DOHH2 (cell line): Measurements from ENCODE around the gene SULT1B1.
"Not testable (repeated sequence)": the region's sequence is repeated elsewhere in the genome, so short reads cannot be mapped to it uniquely, and the experiment has no call there.

Experiments used
- H3F3A ChIP-seq: fragments of 200-600 bp; sonication (generic), shearing (Covaris generic); 2 replicates; pipeline ENCODE4 v1.6.0; 2016; ENCODE audit warnings: antibody characterized with exemption, mild to moderate bottlenecking; ENCODE audit not compliant: control insufficient read depth, insufficient read depth
- H3K27ac ChIP-seq: fragments of 200-600 bp; sonication (generic); 2 replicates; pipeline ENCODE4 v1.5.1; 2014; ENCODE audit warnings: low read depth, mild to moderate bottlenecking, low read length, moderate library complexity
- H3K27me3 ChIP-seq: fragments of 200-600 bp; sonication (generic); 2 replicates; pipeline ENCODE4 v1.6.1; 2014; ENCODE audit warnings: mild to moderate bottlenecking, low read length, mixed read lengths; ENCODE audit not compliant: control insufficient read depth
- H3K36me3 ChIP-seq: fragments of 200-600 bp; sonication (generic); 2 replicates; pipeline ENCODE4 v1.6.1; 2014; ENCODE audit warnings: mild to moderate bottlenecking, low read length, moderate library complexity, mixed read lengths; ENCODE audit not compliant: control insufficient read depth
- H3K4me1 ChIP-seq: fragments of 200-600 bp; sonication (generic); 2 replicates; pipeline ENCODE4 v1.6.1; 2014; ENCODE audit warnings: mild to moderate bottlenecking, low read length, mixed read lengths; ENCODE audit not compliant: control insufficient read depth
- H3K4me2 ChIP-seq: fragments of 200-600 bp; sonication (generic); 2 replicates; pipeline ENCODE4 v1.6.0; 2014; ENCODE audit warnings: mild to moderate bottlenecking, low read length, moderate library complexity
- H3K4me3 ChIP-seq: fragments of 200-600 bp; sonication (generic); 2 replicates; pipeline ENCODE4 v1.5.1; 2014; ENCODE audit warnings: mild to moderate bottlenecking, low read length, mixed read lengths
- H3K79me2 ChIP-seq: fragments of 200-600 bp; sonication (generic); 2 replicates; pipeline ENCODE4 v1.6.1; 2014; ENCODE audit warnings: mild to moderate bottlenecking, low read length, mixed read lengths; ENCODE audit not compliant: control insufficient read depth
- H3K9me2 ChIP-seq: fragments of 200-600 bp; sonication (generic); replicated peaks from 2 replicates; pipeline ENCODE4 v1.6.1; 2014; ENCODE audit warnings: mild to moderate bottlenecking, low read length, mixed read lengths; ENCODE audit not compliant: control insufficient read depth
- H3K9me3 ChIP-seq: fragments of 200-600 bp; sonication (generic); 2 replicates; pipeline ENCODE4 v1.6.1; 2014; ENCODE audit warnings: antibody characterized with exemption, low read length, mixed read lengths; ENCODE audit not compliant: control insufficient read depth, insufficient read depth
- H4K20me1 ChIP-seq: fragments of 200-600 bp; sonication (generic); 2 replicates; pipeline ENCODE4 v1.6.0; 2014; ENCODE audit warnings: low read depth, mild to moderate bottlenecking, antibody characterized with exemption, low read length, moderate library complexity; ENCODE audit not compliant: control insufficient read depth, insufficient read depth
- EZH2phosphoT487 ChIP-seq: fragments of 200-600 bp; sonication (generic); IDR thresholded peaks from 2 replicates; pipeline ENCODE4 v1.6.1; 2017; ENCODE audit warnings: borderline replicate concordance, mild to moderate bottlenecking, antibody characterized with exemption, low read length, moderate library complexity, mixed read lengths
- TF ChIP-seq, protein P1 (sequence below): fragments of 200-600 bp; sonication (generic); IDR thresholded peaks from one replicate; pipeline ENCODE4 v1.5.1; 2014; ENCODE audit warnings: antibody characterized with exemption, mild to moderate bottlenecking, low read depth, low read length; ENCODE audit not compliant: poor library complexity, severe bottlenecking

Gene SULT1B1

DNA sequence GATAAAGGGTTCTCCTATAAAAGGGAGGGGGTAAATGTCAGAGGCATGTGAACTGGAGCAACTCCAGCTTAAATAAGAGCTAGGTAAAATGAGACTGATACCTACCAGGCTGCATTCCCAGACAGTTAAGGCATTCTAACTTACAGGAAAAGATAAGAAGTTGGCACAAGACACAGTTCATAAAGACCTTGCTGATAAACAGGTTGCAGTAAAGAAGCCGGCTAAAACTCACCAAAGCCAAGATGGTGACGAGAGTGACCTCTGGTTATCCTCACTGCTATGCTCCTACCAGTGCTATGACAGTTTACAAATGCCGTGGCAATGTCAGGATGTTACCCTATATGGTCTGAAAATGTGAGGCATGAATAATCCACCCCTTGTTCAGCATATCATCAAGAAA lies 13.1 kb upstream of the SULT1B1 start:
- H3K27ac ChIP-seq: no peak overlapping the region
- no peaks in the 10 kb centered on the region for H3K9me2 ChIP-seq
- TF ChIP-seq, protein P1, sequence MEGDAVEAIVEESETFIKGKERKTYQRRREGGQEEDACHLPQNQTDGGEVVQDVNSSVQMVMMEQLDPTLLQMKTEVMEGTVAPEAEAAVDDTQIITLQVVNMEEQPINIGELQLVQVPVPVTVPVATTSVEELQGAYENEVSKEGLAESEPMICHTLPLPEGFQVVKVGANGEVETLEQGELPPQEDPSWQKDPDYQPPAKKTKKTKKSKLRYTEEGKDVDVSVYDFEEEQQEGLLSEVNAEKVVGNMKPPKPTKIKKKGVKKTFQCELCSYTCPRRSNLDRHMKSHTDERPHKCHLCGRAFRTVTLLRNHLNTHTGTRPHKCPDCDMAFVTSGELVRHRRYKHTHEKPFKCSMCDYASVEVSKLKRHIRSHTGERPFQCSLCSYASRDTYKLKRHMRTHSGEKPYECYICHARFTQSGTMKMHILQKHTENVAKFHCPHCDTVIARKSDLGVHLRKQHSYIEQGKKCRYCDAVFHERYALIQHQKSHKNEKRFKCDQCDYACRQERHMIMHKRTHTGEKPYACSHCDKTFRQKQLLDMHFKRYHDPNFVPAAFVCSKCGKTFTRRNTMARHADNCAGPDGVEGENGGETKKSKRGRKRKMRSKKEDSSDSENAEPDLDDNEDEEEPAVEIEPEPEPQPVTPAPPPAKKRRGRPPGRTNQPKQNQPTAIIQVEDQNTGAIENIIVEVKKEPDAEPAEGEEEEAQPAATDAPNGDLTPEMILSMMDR: no peak
- TF ChIP-seq EZH2phosphoT487: no peak
- no peaks in the 10 kb centered on the region for H3K79me2 ChIP-seq
- H3K27me3 ChIP-seq: no peaks in the 10 kb centered on the region
- no peaks in the 10 kb centered on the region for H3K9me3 ChIP-seq
- no peaks in the 10 kb centered on the region for H4K20me1 ChIP-seq
- no peak overlapping the region for H3K4me2 ChIP-seq
- H3K4me3 ChIP-seq: no peak overlapping the region
- no peaks in the 10 kb centered on the region for H3K36me3 ChIP-seq
- H3F3A ChIP-seq: no peaks in the 10 kb centered on the region
- H3K4me1 ChIP-seq: no peaks in the 10 kb centered on the region

DNA sequence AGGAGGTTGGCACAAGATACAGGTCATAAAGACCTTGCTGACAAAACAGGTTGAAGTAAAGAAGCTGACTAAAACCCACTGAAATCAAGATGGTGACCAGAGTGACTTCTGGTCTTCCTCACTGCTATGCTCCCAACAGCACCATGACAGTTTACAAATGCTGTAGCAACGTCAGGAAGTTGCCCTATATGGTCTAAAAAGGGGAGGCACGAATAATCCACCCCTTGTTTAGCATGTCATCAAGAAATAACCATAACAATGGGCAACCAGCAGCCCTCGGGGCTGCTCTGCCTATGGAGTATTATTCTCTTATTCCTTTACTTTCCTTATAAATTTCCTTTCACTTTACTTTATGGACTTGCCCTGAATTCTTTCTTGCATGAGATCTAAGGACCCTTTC lies 8.1 kb upstream of the SULT1B1 start:
- H4K20me1 ChIP-seq, H3K79me2 ChIP-seq, H3K4me2 ChIP-seq, H3K4me1 ChIP-seq, H3K4me3 ChIP-seq, H3K36me3 ChIP-seq, H3K27me3 ChIP-seq, H3K27ac ChIP-seq, H3K9me3 ChIP-seq, H3F3A ChIP-seq, H3K9me2 ChIP-seq: not testable (repeated sequence)

DNA sequence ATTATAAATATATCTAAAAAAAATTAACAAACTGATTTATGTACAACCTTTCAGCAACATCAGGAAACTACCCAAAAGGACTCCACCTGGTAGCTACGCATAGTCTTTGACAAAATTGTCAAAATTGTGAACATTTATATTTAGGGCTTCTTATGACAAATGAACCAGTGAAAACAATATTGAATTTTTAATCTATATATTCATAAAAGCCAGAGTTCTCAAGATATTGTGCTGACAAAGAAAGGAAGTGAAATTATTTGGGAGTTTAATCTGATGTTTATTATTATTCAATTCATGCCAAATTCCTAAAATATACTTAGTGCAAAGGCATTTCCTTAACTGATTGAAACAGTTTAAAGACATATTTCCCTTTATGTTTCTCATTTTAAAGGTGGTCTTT lies 5.3 kb upstream of the SULT1B1 start:
- Histone ChIP-seq H3K27me3 (no peaks in the 10 kb centered on the region), H3F3A (no peaks in the 10 kb centered on the region)

DNA sequence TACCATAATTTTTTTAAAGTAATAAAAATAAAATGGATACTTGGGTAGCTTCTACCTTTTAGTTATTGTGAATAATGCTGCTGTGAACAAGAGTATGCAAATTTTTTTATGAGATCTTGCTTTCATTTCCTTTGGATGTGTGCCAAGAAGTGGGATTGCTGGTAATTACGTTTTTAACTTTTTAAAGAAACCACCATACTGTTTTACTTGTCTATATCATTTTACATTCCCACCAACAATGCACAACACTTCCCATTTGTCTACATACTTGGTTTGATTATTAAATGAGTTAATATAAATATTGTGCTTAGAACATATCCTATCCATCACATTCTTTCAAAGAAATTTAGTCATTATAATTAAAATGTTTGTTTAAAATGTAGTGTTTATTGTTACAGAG lies 3.9 kb upstream of the SULT1B1 start:
- Histone ChIP-seq H4K20me1 (no peaks in the 10 kb centered on the region), H3K4me2 (no peak overlapping the region), H3K27ac (no peak overlapping the region), H3K9me3 (no peaks in the 10 kb centered on the region), H3K79me2 (no peaks in the 10 kb centered on the region), H3K9me2 (no peaks in the 10 kb centered on the region), H3F3A (no peaks in the 10 kb centered on the region), H3K27me3 (no peaks in the 10 kb centered on the region), H3K4me3 (no peak overlapping the region), H3K36me3 (no peaks in the 10 kb centered on the region), H3K4me1 (peaks cover 7% of the 10 kb centered on the region; the same call in 1 of the 2 replicates)
- TF ChIP-seq, protein P1: no peak
- TF ChIP-seq EZH2phosphoT487: no peak

More for the DNA sequence above, 5.3 kb upstream of the SULT1B1 start:
- Histone ChIP-seq H3K79me2 (no peaks in the 10 kb centered on the region), H3K4me1 (no peaks in the 10 kb centered on the region), H3K4me3 (no peak overlapping the region), H3K9me2 (no peaks in the 10 kb centered on the region), H3K9me3 (no peaks in the 10 kb centered on the region), H3K4me2 (no peak overlapping the region), H3K36me3 (no peaks in the 10 kb centered on the region), H4K20me1 (no peaks in the 10 kb centered on the region), H3K27ac (no peak overlapping the region)
- TF ChIP-seq EZH2phosphoT487: no peak
- TF ChIP-seq, protein P1: no peak
